GM19240 (cell line): ENCODE data around the gene LDLRAD3.

ENCODE experiments used
- DNase-seq: peaks from one replicate; pipeline ENCODE4 v3.0.0; 2011; ENCODE audit warnings: low spot score; ENCODE audit not compliant: insufficient read length

LDLRAD3 gene

GRCh38 chr11:35954205-35954604 is 10.3 kb downstream of the LDLRAD3 start:
- no peak for DNase-seq

- no peak for DNase-seq
These were observed 11.8 kb downstream of the LDLRAD3 start for GRCh38 chr11:35955636-35956035.

- no peak for DNase-seq
These were observed 18.7 kb downstream of the LDLRAD3 start for GRCh38 chr11:35962369-35963138.

GRCh38 chr11:35963911-35964310 is 20.0 kb downstream of the LDLRAD3 start:
- DNase-seq: no peak

GRCh38 chr11:35964841-35965240 is 21.0 kb downstream of the LDLRAD3 start:
- no peak for DNase-seq

- DNase-seq: no peak
These were observed 23.2 kb downstream of the LDLRAD3 start for GRCh38 chr11:35967042-35967441.

GRCh38 chr11:35968386-35969088 is 24.7 kb downstream of the LDLRAD3 start:
- DNase-seq: no peak

GRCh38 chr11:35969089-35970042 is 25.5 kb downstream of the LDLRAD3 start:
- no peak for DNase-seq

- no peak for DNase-seq
These were observed 26.6 kb downstream of the LDLRAD3 start for GRCh38 chr11:35970445-35970844.

GRCh38 chr11:35971841-35972422 is 28.1 kb downstream of the LDLRAD3 start:
- DNase-seq: no peak

- no peak for DNase-seq
These were observed 31.2 kb downstream of the LDLRAD3 start for GRCh38 chr11:35974882-35975589.

GRCh38 chr11:35976434-35976833 is 32.6 kb downstream of the LDLRAD3 start:
- no peak for DNase-seq

GRCh38 chr11:35978183-35978582 is 34.3 kb downstream of the LDLRAD3 start:
- no peak for DNase-seq

- DNase-seq: no peak
These were observed 35.0 kb downstream of the LDLRAD3 start for GRCh38 chr11:35978891-35979290.

GRCh38 chr11:35980686-35981390 is 37.0 kb downstream of the LDLRAD3 start:
- no peak for DNase-seq

GRCh38 chr11:35981581-35981980 is 37.7 kb downstream of the LDLRAD3 start:
- DNase-seq: no peak

GRCh38 chr11:35982061-35982460 is 38.2 kb downstream of the LDLRAD3 start:
- no peak for DNase-seq

GRCh38 chr11:35983981-35984380 is 40.1 kb downstream of the LDLRAD3 start:
- no peak for DNase-seq

GRCh38 chr11:35986947-35987346 is 43.1 kb downstream of the LDLRAD3 start:
- DNase-seq: no peak

- no peak for DNase-seq
These were observed 46.3 kb downstream of the LDLRAD3 start for GRCh38 chr11:35990170-35990569.
